Adipocyte (in vitro differentiated cells): ENCODE results near the gene SNRNP35.
"Not testable (repeated sequence)": the region's sequence is repeated elsewhere in the genome, so short reads cannot be mapped to it uniquely, and the experiment has no call there.

Source experiments
- DNase-seq: peaks from one replicate; pipeline ENCODE4 v3.0.0-alpha.2; 2015; ENCODE audit warnings: low read depth
- H3K27me3 ChIP-seq: replicated peaks from 2 replicates; pipeline ENCODE4 v1.7.0; 2013; ENCODE audit warnings: mild to moderate bottlenecking, low read length, moderate library complexity; ENCODE audit not compliant: control insufficient read depth, insufficient read depth
- H3K36me3 ChIP-seq: 2 replicates; pipeline ENCODE4 v1.7.0; 2013; ENCODE audit warnings: low read length, mild to moderate bottlenecking, moderate library complexity; ENCODE audit not compliant: control insufficient read depth, insufficient read depth, severe bottlenecking
- H3K4me1 ChIP-seq: 2 replicates; pipeline ENCODE4 v1.7.0; 2013; ENCODE audit warnings: mild to moderate bottlenecking, low read length, moderate library complexity; ENCODE audit not compliant: control insufficient read depth, insufficient read depth
- H3K4me3 ChIP-seq: 2 replicates; pipeline ENCODE4 v1.7.0; 2013; ENCODE audit warnings: mild to moderate bottlenecking, low read length, moderate library complexity
- H3K9ac ChIP-seq: 2 replicates; pipeline ENCODE4 v1.7.0; 2013; ENCODE audit warnings: mild to moderate bottlenecking, low read length, moderate library complexity
- H3K9me3 ChIP-seq: 2 replicates; pipeline ENCODE4 v1.7.0; 2013; ENCODE audit warnings: mild to moderate bottlenecking, low read length, moderate library complexity; ENCODE audit not compliant: control insufficient read depth

Gene SNRNP35

GRCh38 chr12:123513805-123514204, 55.9 kb downstream of the SNRNP35 start:
- Histone ChIP-seq H3K4me3 (no peak overlapping the region), H3K9ac (no peak overlapping the region), H3K27me3 (no peaks in the 10 kb centered on the region), H3K4me1 (peaks cover 5% of the 10 kb centered on the region), H3K36me3 (peaks cover 49% of the 10 kb centered on the region), H3K9me3 (no peaks in the 10 kb centered on the region)
- no peak for DNase-seq

DNA sequence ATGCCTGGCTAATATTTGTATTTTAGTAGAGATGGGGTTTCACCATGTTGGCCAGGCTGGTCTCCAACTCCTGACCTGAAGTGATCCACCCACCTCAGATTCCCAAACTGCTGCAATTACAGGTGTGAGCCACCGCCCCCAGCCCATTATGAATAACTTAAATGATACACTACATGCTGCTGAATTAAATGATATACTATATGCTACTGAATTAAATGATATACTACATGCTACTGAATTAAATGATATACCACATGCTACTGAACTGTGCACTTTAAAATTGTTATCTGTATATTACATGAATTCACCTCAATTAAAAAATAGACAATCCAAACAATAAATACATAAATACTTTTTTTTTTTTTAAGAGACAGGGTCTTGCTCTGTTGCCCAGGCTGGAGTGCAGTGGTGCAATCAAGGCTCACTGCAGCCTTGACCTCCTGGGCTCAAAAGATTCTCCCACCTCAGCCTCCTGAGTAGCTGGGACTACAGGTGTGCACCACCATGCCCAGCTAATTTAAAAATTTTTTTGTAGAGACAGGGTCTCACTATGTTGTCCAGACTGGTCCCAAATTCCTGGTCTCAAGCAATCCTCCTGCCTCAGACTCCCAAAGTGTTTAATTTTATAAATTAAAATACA, 56.8 kb downstream of the SNRNP35 start:
- not testable (repeated sequence) for H3K9ac ChIP-seq, H3K27me3 ChIP-seq, H3K4me1 ChIP-seq, H3K9me3 ChIP-seq, H3K4me3 ChIP-seq, DNase-seq
- H3K36me3 ChIP-seq, result peaks cover 51% of the 10 kb centered on the region

DNA sequence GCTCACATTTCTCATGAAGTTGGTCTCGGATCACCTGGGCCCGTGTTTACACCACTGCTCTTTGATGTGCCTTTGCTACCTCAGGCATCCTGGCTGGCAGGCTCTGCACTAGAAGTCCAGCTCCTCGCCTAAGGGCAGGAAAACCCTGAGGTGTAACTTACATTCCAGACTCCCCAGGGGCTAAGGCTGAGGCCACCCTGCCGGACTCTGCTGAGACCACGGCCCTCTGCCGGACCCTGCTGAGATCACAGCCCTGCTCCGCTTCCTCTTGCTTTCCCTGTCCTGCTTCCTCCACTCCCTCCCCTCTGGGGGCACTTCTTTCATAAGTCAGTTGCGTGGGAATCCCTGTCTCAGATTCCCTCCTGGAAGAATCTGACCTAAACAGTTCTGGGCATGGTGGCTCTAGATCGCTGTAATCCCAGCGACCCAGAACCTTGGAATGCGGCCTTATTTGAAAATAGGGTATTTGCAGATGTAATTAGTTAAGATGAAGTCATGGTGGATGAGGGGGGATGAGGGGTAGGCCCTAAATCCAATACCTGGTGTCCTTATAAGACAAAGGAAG, 58.4 kb downstream of the SNRNP35 start:
- Histone ChIP-seq H3K27me3 (no peaks in the 10 kb centered on the region), H3K36me3 (peaks cover 60% of the 10 kb centered on the region), H3K9me3 (no peaks in the 10 kb centered on the region), H3K9ac (no peak overlapping the region), H3K4me1 (peaks cover 8% of the 10 kb centered on the region), H3K4me3 (no peak overlapping the region)
- peak; percentile 70 for DNase-seq
